Neural cell (in vitro differentiated cells): ENCODE measurements around the gene NSF. TPM values are rescaled to one million over a fixed set of nuclear protein-coding genes. Genes with fewer than 3 reads are reported as not detected.

Experiments used
- H2AFZ ChIP-seq: fragments of 200-600, 300-800 bp; sonication (generic), shearing (Covaris generic); 2 replicates; pipeline ENCODE4 v1.6.0; 2014; ENCODE audit warnings: low read depth, mild to moderate bottlenecking, antibody characterized with exemption, low read length, moderate library complexity
- H3F3A ChIP-seq: fragments of 200-600 bp; shearing (Covaris generic); 2 replicates; pipeline ENCODE4 v1.6.1; 2016; ENCODE audit warnings: mild to moderate bottlenecking, moderate library complexity, mixed read lengths, antibody characterized with exemption, low read length; ENCODE audit not compliant: insufficient read depth, poor library complexity, severe bottlenecking
- H3K27ac ChIP-seq: fragments of 200-600, 300-800 bp; sonication (generic), shearing (Covaris generic); 2 replicates; pipeline ENCODE4 v1.5.1; 2014; ENCODE audit warnings: mild to moderate bottlenecking, low read length, moderate library complexity
- H3K27me3 ChIP-seq: fragments of 300-800, 200-600 bp; sonication (generic), shearing (Covaris generic); 2 replicates; pipeline ENCODE4 v1.6.0; 2014; ENCODE audit warnings: mild to moderate bottlenecking, low read depth, low read length, moderate library complexity; ENCODE audit not compliant: insufficient read depth
- H3K36me3 ChIP-seq: fragments of 300-800, 200-600 bp; sonication (generic), shearing (Covaris generic); 2 replicates; pipeline ENCODE4 v1.5.1; 2014; ENCODE audit warnings: mild to moderate bottlenecking, antibody characterized with exemption, low read length, moderate library complexity; ENCODE audit not compliant: insufficient read depth
- H3K4me2 ChIP-seq: fragments of 300-800, 200-600 bp; sonication (generic), shearing (Covaris generic); 2 replicates; pipeline ENCODE4 v1.6.0; 2014; ENCODE audit warnings: mild to moderate bottlenecking, low read length
- H3K4me3 ChIP-seq: fragments of 300-800, 200-600 bp; sonication (generic), shearing (Covaris generic); 2 replicates; pipeline ENCODE4 v1.5.1; 2014; ENCODE audit warnings: mild to moderate bottlenecking, low read length, moderate library complexity
- H3K79me2 ChIP-seq: fragments of 200-600 bp; shearing (Covaris generic); replicated peaks from 2 replicates; pipeline ENCODE4 v1.6.0; 2014; ENCODE audit warnings: mild to moderate bottlenecking, low read length, moderate library complexity; ENCODE audit not compliant: insufficient read depth
- H3K9ac ChIP-seq: fragments of 300-800, 200-600 bp; sonication (generic), shearing (Covaris generic); 2 replicates; pipeline ENCODE4 v1.6.1; 2016; ENCODE audit warnings: mild to moderate bottlenecking, low read length, mixed read lengths
- H3K9me2 ChIP-seq: fragments of 200-600 bp; shearing (Covaris generic); 2 replicates; pipeline ENCODE4 v1.6.1; 2016; ENCODE audit warnings: mild to moderate bottlenecking, low read length, mixed read lengths; ENCODE audit not compliant: insufficient read depth
- H3K9me3 ChIP-seq: fragments of 200-600, 300-800 bp; sonication (generic), shearing (Covaris generic); 2 replicates; pipeline ENCODE4 v1.6.1; 2016; ENCODE audit warnings: mild to moderate bottlenecking, mixed run types, low read length, moderate library complexity, mixed read lengths
- H4K20me1 ChIP-seq: fragments of 200-600 bp; shearing (Covaris generic); 2 replicates; pipeline ENCODE4 v1.6.1; 2016; ENCODE audit warnings: mild to moderate bottlenecking, mixed run types; ENCODE audit not compliant: insufficient read depth
- CTCF ChIP-seq: fragments of 450-650 bp; IDR thresholded peaks from 2 replicates; pipeline ENCODE4 v1.5.1; 2014; ENCODE audit warnings: antibody characterized with exemption, mild to moderate bottlenecking, moderate library complexity; ENCODE audit not compliant: poor library complexity, severe bottlenecking
- EP300 ChIP-seq: fragments of 450-650 bp; conservative IDR thresholded peaks from 2 replicates; pipeline ENCODE4 v1.6.1; 2014; ENCODE audit warnings: antibody characterized with exemption, mild to moderate bottlenecking, moderate library complexity; ENCODE audit not compliant: poor library complexity, severe bottlenecking
- EZH2 ChIP-seq: fragments of 200-600, 300-800 bp; shearing (Covaris generic), sonication (generic); IDR thresholded peaks from 2 replicates; pipeline ENCODE4 v1.6.1; 2014; ENCODE audit warnings: antibody characterized with exemption, low read length, borderline replicate concordance, mild to moderate bottlenecking; ENCODE audit not compliant: insufficient read depth, poor library complexity, severe bottlenecking
- MXI1 ChIP-seq: fragments of 450-650 bp; conservative IDR thresholded peaks from 2 replicates; pipeline ENCODE4 v1.6.1; 2014; ENCODE audit warnings: antibody characterized with exemption, mild to moderate bottlenecking; ENCODE audit not compliant: poor library complexity, severe bottlenecking
- POLR2AphosphoS5 ChIP-seq: IDR thresholded peaks from 2 replicates; pipeline ENCODE4 v1.6.1; 2012
- RAD21 ChIP-seq: fragments of 450-650 bp; conservative IDR thresholded peaks from 2 replicates; pipeline ENCODE4 v1.6.1; 2014; ENCODE audit warnings: antibody characterized with exemption, mild to moderate bottlenecking, moderate library complexity
- REST ChIP-seq: IDR thresholded peaks from 2 replicates; pipeline ENCODE4 v1.6.1; 2012; ENCODE audit warnings: borderline replicate concordance
- SMC3 ChIP-seq: fragments of 450-650 bp; conservative IDR thresholded peaks from 2 replicates; pipeline ENCODE4 v1.6.1; 2014; ENCODE audit warnings: antibody characterized with exemption, mild to moderate bottlenecking, moderate library complexity; ENCODE audit not compliant: poor library complexity
- TAF1 ChIP-seq: IDR thresholded peaks from 2 replicates; pipeline ENCODE4 v1.6.1; 2012; ENCODE audit warnings: low read depth
- polyA plus RNA-seq: library from polyadenylated mRNA; depleted of rRNA; stranded (reverse); fragments of >200 nt; gene quantifications from 2 replicates; pipeline ENCODE4 v1.2.3, GENCODE V29; 2014

NSF gene
- polyA plus RNA-seq, 1 donor from 2014 or later: 98.6 TPM

GRCh38 chr17:46803544-46803943 is 213.1 kb downstream of the NSF start:
- H2AFZ ChIP-seq: no peak overlapping the region
- H3K4me3 ChIP-seq: no peak overlapping the region
- no peak overlapping the region for H3K27ac ChIP-seq
- no peaks in the 10 kb centered on the region for H3K9me2 ChIP-seq
- no peak overlapping the region for H3K4me2 ChIP-seq
- no peaks in the 10 kb centered on the region for H4K20me1 ChIP-seq
- no peaks in the 10 kb centered on the region for H3K27me3 ChIP-seq
- H3K79me2 ChIP-seq: no peaks in the 10 kb centered on the region
- TF ChIP-seq TAF1: no peak
- TF ChIP-seq REST: no peak
- no peak for TF ChIP-seq POLR2AphosphoS5
- TF ChIP-seq RAD21: no peak
- TF ChIP-seq SMC3: no peak
- no peak for TF ChIP-seq CTCF
- TF ChIP-seq EZH2: no peak
- no peak overlapping the region for H3K9ac ChIP-seq
- H3K9me3 ChIP-seq: no peaks in the 10 kb centered on the region
- H3F3A ChIP-seq: no peaks in the 10 kb centered on the region
- H3K36me3 ChIP-seq: no peaks in the 10 kb centered on the region

GRCh38 chr17:46805771-46806170 is 215.3 kb downstream of the NSF start:
- Histone ChIP-seq H2AFZ (no peak overlapping the region), H3K79me2 (no peaks in the 10 kb centered on the region), H4K20me1 (no peaks in the 10 kb centered on the region), H3K4me2 (no peak overlapping the region), H3K36me3 (no peaks in the 10 kb centered on the region), H3F3A (no peaks in the 10 kb centered on the region), H3K4me3 (no peak overlapping the region), H3K9me3 (no peaks in the 10 kb centered on the region), H3K27ac (no peak overlapping the region), H3K9ac (no peak overlapping the region), H3K27me3 (no peaks in the 10 kb centered on the region), H3K9me2 (no peaks in the 10 kb centered on the region)
- no peak for TF ChIP-seq MXI1
- no peak for TF ChIP-seq EP300

Other genes starting within 250 kb of the NSF start
- 24.2 and 28.2 TPM in 2 replicates for gene ARL17B, start 228.9 kb upstream of the NSF start, polyA plus RNA-seq
- 21.4 and 22.1 TPM in 2 replicates for gene LRRC37A2, start 78.2 kb upstream of the NSF start, polyA plus RNA-seq
- gene ARL17A, start 11.0 kb upstream of the NSF start, polyA plus RNA-seq: 6.0 and 14.3 TPM in 2 replicates
- 7.6 TPM in 2 replicates for gene WNT3, start 228.0 kb downstream of the NSF start, polyA plus RNA-seq